GM21717 (cell line): ENCODE results near the gene MSH2.
A peak's percentile ranks its signal among the peaks of the same experiment; 100 is the strongest.
"Not testable (repeated sequence)": the region's sequence is repeated elsewhere in the genome, so short reads cannot be mapped to it uniquely, and the experiment has no call there.

Experiments used
- ATAC-seq: cut with Tn5 transposase; IDR thresholded peaks from one replicate; pipeline ENCODE4 v1.9.1; 2021; ENCODE audit warnings: mild to moderate bottlenecking, moderate library complexity; ENCODE audit not compliant: unreplicated experiment

MSH2 gene

GRCh38 chr2:47402805-47403608, at the start of gene MSH2:
MSH2 (plus strand) TSS chr2:47403156; CDS start chr2:47403192, 36 bp downstream.
- ATAC-seq: peak; percentile 95

DNA sequence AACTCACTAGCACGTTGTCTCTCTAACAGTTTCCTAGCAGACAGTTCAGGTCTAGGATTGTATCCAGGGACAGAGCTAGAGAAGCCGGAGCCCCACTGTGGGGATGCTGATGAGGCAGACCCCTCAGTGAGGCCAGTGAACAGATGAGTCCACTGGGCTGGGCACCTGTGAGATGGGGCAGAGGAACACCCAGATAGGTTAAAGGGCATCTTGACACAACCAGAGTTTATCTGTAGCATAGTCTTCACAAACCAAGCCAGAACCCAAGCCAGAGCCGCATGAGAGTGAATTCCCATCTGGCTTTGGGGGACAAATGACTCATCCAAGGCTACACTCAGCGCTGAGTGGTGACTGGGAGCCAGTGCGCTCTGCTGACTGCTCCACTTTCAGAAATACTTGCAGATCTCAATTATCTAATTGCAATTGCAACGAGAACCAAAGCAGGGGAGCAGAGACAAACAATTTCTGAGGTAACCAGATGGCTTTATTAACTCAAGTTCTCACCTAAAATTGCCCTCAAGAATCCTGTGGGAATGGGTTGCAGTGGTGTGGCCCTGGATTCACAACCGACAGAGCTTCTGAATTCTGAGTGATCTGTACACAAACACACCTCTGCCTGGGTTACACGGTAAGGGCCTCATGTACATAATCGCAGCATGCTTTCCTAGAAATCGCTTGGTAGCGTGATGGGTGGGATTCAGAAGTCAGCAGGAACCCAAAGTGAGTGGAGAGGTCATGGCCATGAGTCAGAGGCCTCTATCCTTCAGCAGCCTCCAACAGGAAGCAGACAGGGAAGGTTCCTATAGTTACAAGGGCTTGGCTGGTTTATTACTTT, 48.7 kb upstream of the MSH2 start:
- ATAC-seq: no peak

DNA sequence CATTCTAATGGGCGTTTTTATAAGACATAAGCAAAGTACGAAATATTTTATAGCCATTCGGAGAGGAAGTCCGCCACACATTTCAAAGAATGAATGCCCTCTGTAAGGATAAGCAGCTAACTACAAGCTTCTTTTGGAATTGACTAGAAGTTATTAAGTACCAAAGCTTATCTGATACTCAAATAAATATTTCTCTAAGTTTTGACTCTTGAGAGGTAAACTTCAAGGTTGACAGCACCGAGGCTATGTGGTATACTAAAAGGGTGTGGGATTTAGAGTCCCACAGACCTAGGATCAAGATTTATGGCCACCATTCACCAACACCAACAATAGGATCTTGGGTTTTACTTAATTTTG, 48.1 kb upstream of the MSH2 start:
- no peak for ATAC-seq

GRCh38 chr2:47357483-47357882, 45.5 kb upstream of the MSH2 start:
- no peak for ATAC-seq

GRCh38 chr2:47359375-47359868, 43.5 kb upstream of the MSH2 start:
- ATAC-seq: no peak

GRCh38 chr2:47360283-47360682, 42.7 kb upstream of the MSH2 start:
- no peak for ATAC-seq

- ATAC-seq: no peak
Measured at GRCh38 chr2:47360927-47361326, 42.0 kb upstream of the MSH2 start.

- ATAC-seq: not testable (repeated sequence)
Measured at GRCh38 chr2:47361505-47362229, 41.3 kb upstream of the MSH2 start.

GRCh38 chr2:47373747-47374146, 29.2 kb upstream of the MSH2 start:
- ATAC-seq: no peak

DNA sequence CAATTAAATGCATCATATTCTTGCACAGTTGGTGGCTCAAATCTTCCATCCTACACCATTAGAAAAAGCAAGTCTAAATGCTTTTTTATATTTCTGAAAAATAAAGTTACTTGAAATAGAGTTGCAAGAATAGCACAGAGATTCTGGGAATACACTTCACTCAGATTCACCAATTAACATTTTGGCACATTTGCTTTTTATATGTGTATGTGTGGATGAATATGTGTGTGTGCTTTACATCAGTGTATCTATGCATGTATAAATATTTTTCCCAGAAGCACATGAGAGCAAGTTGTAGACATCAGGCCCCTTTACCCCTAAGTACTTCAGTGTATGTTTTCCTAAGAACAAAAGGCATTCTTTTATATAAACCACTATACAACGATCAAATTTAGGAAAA, 27.6 kb upstream of the MSH2 start:
- no peak for ATAC-seq

DNA sequence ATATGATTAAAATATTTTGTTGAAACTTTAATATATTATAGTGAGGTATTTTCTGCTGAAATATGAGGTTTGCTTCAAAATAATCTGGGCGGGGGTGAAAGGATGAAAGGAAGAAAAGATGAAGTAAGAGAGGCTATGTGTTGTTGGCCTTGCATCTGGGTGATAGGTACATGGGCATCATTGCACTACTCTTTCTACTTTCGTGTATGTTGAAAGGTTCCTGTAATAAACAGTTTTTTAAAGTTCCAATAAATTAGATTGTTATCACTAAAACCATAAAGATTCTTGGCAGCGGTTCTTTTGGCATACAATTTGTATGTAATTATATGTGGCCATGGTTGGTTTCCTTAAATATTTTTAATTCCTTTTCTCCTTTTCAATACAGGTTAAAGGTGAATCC, 23.6 kb upstream of the MSH2 start:
- no peak for ATAC-seq

DNA sequence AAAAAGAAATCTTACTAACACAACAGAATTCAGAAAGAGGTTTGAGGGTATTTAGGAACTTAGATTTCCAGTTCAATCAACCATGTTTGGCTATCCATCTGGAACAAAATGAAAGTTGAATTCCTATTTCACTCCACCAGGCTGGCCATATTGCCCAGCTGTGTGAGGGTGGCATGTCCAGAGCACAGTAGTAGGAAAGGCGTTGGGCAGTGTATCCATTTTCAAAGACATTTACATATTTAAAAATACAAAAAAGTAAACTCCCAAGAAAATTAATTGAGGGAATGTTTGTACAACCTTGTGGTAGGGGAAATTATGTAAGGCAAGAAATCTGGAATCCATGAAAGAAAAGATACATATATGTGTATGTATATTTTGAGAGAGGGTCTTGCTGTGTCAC, 21.5 kb upstream of the MSH2 start:
- no peak for ATAC-seq

DNA sequence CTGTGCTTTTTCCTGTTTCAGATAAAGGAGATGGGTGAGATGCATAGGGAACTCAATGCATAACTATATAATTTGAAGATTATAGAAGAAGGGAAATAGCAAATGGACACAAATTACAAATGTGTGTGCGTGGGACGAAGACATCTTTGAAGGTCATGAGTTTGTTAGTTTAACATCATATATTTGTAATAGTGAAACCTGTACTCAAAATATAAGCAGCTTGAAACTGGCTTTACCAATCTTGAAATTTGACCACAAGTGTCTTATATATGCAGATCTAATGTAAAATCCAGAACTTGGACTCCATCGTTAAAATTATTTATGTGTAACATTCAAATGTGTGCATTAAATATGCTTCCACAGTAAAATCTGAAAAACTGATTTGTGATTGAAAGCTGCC, 16.4 kb upstream of the MSH2 start:
- ATAC-seq: no peak

- ATAC-seq: no peak
Measured at GRCh38 chr2:47388888-47389287, 14.1 kb upstream of the MSH2 start.

GRCh38 chr2:47389692-47390091, 13.3 kb upstream of the MSH2 start:
- ATAC-seq: no peak

- no peak for ATAC-seq
Measured at GRCh38 chr2:47401789-47402554, 984 bp upstream of the MSH2 start.

DNA sequence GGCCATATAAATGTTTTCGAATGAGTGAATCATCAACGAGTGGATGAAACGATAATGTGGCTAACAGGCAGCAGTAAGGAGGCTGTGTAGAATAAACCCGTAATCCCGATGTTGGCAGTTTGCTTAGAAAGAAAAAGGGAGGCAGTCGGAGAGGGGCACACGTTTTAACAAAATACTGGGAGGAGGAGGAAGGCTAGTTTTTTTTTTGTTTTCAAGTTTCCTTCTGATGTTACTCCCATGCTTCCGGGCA, 476 bp upstream of the MSH2 start:
- no peak for ATAC-seq

DNA sequence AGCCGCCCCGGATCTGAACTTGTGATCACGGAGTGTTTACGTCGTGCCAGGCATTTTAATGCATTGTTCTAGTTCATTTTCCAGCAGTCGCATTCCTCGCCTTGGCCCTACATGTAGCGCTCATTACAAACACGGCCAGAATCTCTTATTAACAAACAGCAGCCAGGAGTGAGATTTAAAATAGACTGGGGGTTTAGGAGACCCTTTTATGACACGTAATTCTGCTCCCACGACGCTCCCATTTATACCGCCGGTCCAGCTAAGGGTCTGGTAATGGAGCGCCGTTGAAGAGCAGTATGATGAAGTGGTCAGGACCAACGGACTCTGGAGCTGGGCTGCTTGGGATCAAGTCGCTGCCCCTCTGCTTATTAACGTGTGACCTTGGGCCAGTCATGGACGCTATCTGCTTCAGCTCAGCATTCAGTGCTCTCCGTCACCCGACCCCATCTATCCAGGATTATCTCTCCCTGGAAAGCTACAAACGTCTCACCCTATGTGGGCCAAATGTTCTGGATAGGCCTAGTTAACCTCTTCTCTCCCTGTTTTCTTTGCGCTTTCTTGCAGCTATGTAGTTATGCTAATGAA, 745 bp downstream of the MSH2 start:
- ATAC-seq: peak; percentile 4

GRCh38 chr2:47404356-47404755, 1.4 kb downstream of the MSH2 start:
- no peak for ATAC-seq

GRCh38 chr2:47405757-47406156, 2.8 kb downstream of the MSH2 start:
- ATAC-seq: no peak
